Testis (tissue), 3 donors: Measurements from ENCODE around the gene WDR46. TPM values are rescaled to one million over a fixed set of nuclear protein-coding genes. Genes with fewer than 3 reads are reported as not detected.

ENCODE experiments used
- microRNA-seq, 2 donors: library from miRNA; unstranded; fragments of <30 nt; microRNA quantifications; one replicate each; pipeline ENCODE4, GENCODE V29; 2016; ENCODE audit warnings: borderline number of aligned reads in 2 of 2, borderline replicate concordance in 1 of 2
- polyA plus RNA-seq: library from polyadenylated mRNA; stranded (reverse); fragments of 350-450 nt; fragmentation: Illumina TruSeq; extraction: RNeasy Lipid Tissue Mini Kit (QIAGEN cat#74804); gene quantifications from one replicate; pipeline ENCODE4 v1.2.3, GENCODE V29; 2014; ENCODE audit warnings: low read depth, low replicate concordance; ENCODE audit not compliant: insufficient read depth
- total RNA-seq, 2 donors: library from RNA; depleted of rRNA; stranded (reverse); fragments of >200 nt; gene quantifications; one replicate each; pipeline ENCODE4 v1.2.3, GENCODE V29; 2016

Gene WDR46
- total and polyA plus RNA-seq, 3 donors from 2014 or later, result 61.6 to 71.2 (median 63.2) TPM

Small RNA genes lying within 50 kb of the gene (microRNA-seq; reads per million reads assigned to microRNA genes)
- gene MIR6834 (0 reads per million in 2 donors), gene MIR6873 (0 reads per million in 2 donors)

Other genes starting within 250 kb of the WDR46 start
- gene HLA-DPA1, start 215.6 kb downstream of the WDR46 start, total RNA-seq, result 10 to 100 TPM; 26.5 to 48.9 TPM
- 143 TPM for gene HLA-DPA1, start 215.6 kb downstream of the WDR46 start, polyA plus RNA-seq
- gene HLA-DPB1, start 213.2 kb downstream of the WDR46 start, total RNA-seq, result 10 to 100 TPM; 14.4 to 39.5 TPM
- gene HLA-DPB1, start 213.2 kb downstream of the WDR46 start, polyA plus RNA-seq, result 183 TPM
- 1 to 10 TPM; 8.6 to 8.8 TPM for gene COL11A2, start 96.8 kb downstream of the WDR46 start, total RNA-seq
- gene COL11A2, start 96.8 kb downstream of the WDR46 start, polyA plus RNA-seq, result 8.2 TPM
- gene RXRB, start 88.6 kb downstream of the WDR46 start, total RNA-seq, result 10 to 100 TPM; 42.9 to 47.3 TPM
- 45.2 TPM for gene RXRB, start 88.6 kb downstream of the WDR46 start, polyA plus RNA-seq
- 10 to 100 TPM; 79.1 to 85.7 TPM for gene SLC39A7, start 88.4 kb downstream of the WDR46 start, total RNA-seq
- 87.7 TPM for gene SLC39A7, start 88.4 kb downstream of the WDR46 start, polyA plus RNA-seq
- 10 to 100 TPM; 25.4 to 26.3 TPM for gene HSD17B8, start 84.6 kb downstream of the WDR46 start, total RNA-seq
- gene HSD17B8, start 84.6 kb downstream of the WDR46 start, polyA plus RNA-seq, result 11.2 TPM
- gene RING1, start 80.7 kb downstream of the WDR46 start, total RNA-seq, result 10 to 100 TPM; 36.2 to 38.0 TPM
- 60.2 TPM for gene RING1, start 80.7 kb downstream of the WDR46 start, polyA plus RNA-seq
- gene VPS52, start 17.4 kb downstream of the WDR46 start, total RNA-seq, result 10 to 100 TPM; 71.0 to 85.0 TPM
- gene VPS52, start 17.4 kb downstream of the WDR46 start, polyA plus RNA-seq, result 87.1 TPM
- 1,000 to 10,000 TPM in 1 of 2 donors, 100 to 1,000 TPM in 1; 685 to 1,953 TPM for gene RPS18, start 17.2 kb downstream of the WDR46 start, total RNA-seq
- gene RPS18, start 17.2 kb downstream of the WDR46 start, polyA plus RNA-seq, result 2,185 TPM
- gene B3GALT4, start 12.1 kb downstream of the WDR46 start, total RNA-seq, result 10 to 100 TPM; 18.0 to 18.3 TPM
- 55.4 TPM for gene B3GALT4, start 12.1 kb downstream of the WDR46 start, polyA plus RNA-seq
- gene PFDN6, start 362 bp upstream of the WDR46 start, total RNA-seq, result 10 to 100 TPM; 45.5 to 56.2 TPM
- gene PFDN6, start 362 bp upstream of the WDR46 start, polyA plus RNA-seq, result 123 TPM
- 10 to 100 TPM; 42.8 to 46.2 TPM for gene RGL2, start 9.7 kb upstream of the WDR46 start, total RNA-seq
- 52.7 TPM for gene RGL2, start 9.7 kb upstream of the WDR46 start, polyA plus RNA-seq
- 100 to 1,000 TPM in 1 of 2 donors, 10 to 100 TPM in 1; 76.5 to 128 TPM for gene TAPBP, start 24.8 kb upstream of the WDR46 start, total RNA-seq
- gene TAPBP, start 24.8 kb upstream of the WDR46 start, polyA plus RNA-seq, result 34.6 TPM
- gene ZBTB22, start 28.5 kb upstream of the WDR46 start, total RNA-seq, result 10 to 100 TPM; 13.4 to 17.1 TPM
- gene ZBTB22, start 28.5 kb upstream of the WDR46 start, polyA plus RNA-seq, result 15.2 TPM
- gene DAXX, start 33.7 kb upstream of the WDR46 start, total RNA-seq, result 10 to 100 TPM; 61.8 to 75.3 TPM
- 118 TPM for gene DAXX, start 33.7 kb upstream of the WDR46 start, polyA plus RNA-seq
- gene KIFC1, start 102.6 kb upstream of the WDR46 start, total RNA-seq, result 10 to 100 TPM; 19.8 to 22.5 TPM
- 20.2 TPM for gene KIFC1, start 102.6 kb upstream of the WDR46 start, polyA plus RNA-seq
- gene PHF1, start 121.8 kb upstream of the WDR46 start, total RNA-seq, result 100 to 1,000 TPM; 184 to 218 TPM
- 216 TPM for gene PHF1, start 121.8 kb upstream of the WDR46 start, polyA plus RNA-seq
- gene CUTA, start 128.9 kb upstream of the WDR46 start, total RNA-seq, result 100 to 1,000 TPM; 139 to 146 TPM
- 132 TPM for gene CUTA, start 128.9 kb upstream of the WDR46 start, polyA plus RNA-seq
- gene SYNGAP1, start 130.8 kb upstream of the WDR46 start, total RNA-seq, result 10 to 100 TPM; 29.4 to 43.9 TPM
- gene SYNGAP1, start 130.8 kb upstream of the WDR46 start, polyA plus RNA-seq, result 31.5 TPM
- gene ZBTB9, start 165.3 kb upstream of the WDR46 start, total RNA-seq, result 10 to 100 TPM; 15.2 to 15.7 TPM
- 16.9 TPM for gene ZBTB9, start 165.3 kb upstream of the WDR46 start, polyA plus RNA-seq